GM19240 (cell line): Measurements from ENCODE around the gene TTLL8.

Experiments used
- DNase-seq: peaks from one replicate; pipeline ENCODE4 v3.0.0; 2011; ENCODE audit warnings: low spot score; ENCODE audit not compliant: insufficient read length

The TTLL8 gene

DNA sequence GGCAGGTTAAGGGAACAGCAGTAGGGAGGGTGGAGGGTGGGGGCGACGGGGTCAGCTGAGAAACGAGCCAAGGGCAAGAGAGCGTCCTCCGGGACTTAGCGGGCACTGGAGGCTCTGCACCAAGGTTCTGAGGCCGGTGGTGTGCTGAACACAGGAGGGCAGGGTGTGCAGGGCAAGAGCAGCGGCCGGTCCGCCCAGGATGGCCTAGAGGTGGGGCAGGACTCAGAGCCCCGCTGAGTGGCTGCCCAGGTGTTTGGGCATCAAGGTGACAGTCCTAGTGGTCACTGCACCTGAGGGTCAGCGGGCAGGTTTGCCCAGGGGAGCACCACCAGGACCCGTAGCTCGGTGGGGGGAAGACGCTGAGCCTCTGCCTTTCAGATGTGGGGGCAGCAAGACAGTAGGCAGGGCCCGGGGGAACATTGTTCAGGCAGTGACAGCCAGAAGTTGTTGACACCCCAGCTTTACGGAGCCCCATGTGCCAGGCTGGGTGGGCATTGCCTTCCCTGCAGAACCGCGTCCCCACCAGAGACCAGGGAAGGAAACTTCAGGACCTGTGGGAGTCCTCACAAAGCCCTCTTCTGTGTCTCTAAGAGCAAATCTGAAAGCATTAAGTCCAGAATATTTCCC lies 4.5 kb upstream of the TTLL8 start:
- no peak for DNase-seq

DNA sequence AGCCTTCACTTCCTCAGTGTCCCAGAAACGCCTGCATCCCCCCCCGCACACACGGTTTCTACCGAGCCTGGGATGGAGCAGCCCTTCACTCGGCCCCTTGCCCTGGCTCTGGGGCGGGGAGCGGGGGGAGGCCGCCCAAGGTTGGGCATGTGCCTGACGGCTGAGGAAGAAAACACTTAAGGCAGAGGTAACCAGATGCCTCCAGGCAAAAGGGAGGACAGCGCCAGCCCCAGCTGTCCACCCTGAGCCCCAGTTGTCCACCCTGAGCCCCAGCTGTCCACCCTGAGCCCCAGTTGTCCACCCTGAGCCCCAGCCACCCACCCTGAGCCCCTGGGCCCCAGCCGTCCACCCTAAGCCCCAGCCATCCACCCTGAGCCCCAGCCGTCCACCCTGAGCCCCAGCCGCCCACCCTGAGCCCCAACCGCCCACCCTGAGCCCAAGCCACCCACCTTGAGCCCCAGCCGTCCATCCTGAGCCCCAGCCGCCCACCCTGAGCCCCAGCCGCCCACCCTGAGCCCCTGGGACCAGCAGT lies 3.8 kb upstream of the TTLL8 start:
- DNase-seq: no peak

DNA sequence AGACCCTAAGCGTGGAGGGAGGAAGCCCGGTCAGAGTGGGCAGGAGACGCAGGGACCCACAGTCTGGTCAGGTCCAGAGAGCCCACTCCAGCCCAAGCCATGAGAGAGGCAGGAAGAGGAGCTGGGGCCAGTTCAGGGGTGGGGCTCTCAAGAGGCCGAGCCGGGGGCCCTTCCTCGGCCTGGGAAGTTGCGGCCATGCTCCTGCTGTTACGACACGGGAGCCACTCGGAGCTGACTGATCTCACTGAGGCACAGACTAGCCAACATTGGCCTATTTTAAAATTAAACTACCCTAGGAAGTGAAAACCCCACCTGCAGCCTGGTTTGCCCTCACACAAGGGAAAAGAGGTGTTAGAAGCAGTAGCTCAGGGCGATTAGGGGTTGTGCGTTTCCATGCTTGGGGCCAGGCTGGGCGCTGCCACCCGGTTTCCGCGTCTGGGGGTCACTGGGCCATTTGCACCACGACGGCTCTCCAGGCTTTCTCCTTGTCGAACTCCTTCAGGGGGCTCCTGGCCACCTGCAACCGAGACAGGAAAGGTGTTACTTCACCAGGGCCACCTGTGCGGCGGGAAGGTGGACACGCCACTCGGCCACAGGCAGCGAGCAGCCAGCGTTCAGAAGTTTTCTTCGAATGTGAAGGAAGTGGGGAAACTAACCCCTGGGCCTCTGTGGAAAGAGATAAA lies 3.2 kb upstream of the TTLL8 start:
- no peak for DNase-seq

DNA sequence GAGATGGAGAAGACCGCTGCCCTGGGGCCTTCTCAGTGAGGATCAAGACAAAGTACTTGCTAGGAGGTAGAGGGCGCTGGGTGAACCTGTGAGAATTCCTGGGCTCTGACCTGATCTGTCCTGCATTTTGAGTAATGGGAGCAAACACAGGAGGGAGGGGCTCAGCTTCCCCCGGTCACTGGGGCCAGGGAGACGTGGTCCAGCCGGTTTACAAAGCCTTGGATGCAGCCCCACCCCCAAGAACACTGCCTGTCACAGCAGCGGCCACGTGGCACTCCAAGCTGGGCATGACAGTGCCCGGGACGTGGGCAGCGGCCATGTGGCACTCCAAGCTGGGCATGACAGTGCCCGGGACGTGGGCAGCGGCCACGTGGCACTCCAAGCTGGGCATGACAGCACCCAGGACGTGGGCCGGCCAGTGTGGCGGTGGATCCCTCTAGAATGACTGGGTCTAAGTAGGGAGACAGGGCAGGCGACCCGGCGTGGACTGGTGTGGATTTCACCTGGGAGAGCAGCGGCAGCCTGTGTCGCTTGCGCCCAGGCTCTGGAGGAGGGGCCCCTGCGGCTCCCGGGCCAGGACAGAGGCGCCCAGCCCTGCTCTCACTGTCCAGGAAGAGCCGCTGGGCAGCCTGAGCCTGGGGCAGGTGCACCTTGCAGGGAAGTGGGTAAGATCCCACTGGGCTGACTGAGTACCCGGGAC lies 2.5 kb upstream of the TTLL8 start:
- no peak for DNase-seq

DNA sequence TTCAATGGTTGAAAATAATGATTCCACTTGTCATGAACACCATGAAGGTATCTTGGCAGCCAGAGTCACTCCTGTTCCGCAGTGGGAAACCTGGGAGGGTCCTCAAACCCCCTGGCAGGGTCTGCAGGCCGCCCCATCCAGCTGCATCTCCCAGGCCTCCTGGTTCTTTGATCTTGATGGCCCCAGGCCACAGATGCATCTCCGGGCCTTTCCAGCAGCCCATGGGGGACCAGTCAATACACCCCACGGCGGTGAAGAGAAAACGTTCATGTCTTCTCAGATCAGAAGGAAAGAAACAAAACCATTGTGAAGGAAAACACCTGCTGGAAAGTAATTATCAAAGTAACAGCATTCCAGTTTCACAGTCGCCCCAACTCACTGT lies 1.8 kb upstream of the TTLL8 start:
- DNase-seq: no peak

DNA sequence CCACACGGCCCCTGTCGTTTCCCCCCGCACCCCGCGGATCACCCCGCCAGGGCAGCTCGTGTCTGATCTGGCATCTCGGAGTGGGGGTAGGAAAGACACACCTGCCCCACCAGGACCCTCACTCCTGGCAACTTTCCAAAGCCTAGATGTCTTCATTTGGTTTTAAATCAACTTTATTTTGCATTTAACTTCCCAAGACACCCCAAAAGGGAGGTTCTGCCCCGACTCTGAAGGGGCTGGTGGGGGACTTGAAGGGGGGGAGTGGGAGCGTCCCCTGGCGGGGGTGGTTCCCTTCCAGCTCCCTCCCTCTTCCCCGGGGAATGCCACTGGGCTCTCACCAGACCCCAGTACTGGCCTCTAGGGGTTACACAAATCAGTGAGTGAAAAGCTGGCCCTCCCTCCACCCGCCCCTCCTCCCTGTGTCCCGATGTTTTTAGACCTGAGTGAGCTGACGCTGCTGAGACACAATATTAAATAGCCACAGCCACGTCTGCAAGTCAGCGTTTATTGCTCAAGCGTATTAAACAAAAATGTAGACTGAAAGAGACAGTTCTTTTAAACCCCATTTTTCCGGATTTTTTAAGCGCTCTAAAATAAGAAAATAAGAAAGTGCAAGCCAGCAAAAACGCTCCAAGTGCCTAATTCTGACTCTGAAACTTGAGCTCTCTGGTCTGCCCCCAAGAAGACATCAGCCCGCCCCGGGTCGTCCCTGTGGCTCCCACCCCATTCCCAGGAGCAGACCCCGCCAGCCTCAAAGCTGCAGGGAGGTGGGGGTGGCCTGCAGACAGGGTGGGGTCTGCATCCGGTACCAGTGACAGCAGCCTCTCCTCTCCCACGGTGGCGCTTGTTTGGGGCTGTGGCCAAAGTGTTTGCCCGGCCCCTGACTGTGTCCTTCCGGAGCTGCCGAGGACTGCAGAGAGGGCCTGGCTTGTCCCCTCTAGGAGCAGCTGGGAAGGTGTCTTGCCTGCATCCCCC lies 1.1 kb upstream of the TTLL8 start:
- DNase-seq: no peak

DNA sequence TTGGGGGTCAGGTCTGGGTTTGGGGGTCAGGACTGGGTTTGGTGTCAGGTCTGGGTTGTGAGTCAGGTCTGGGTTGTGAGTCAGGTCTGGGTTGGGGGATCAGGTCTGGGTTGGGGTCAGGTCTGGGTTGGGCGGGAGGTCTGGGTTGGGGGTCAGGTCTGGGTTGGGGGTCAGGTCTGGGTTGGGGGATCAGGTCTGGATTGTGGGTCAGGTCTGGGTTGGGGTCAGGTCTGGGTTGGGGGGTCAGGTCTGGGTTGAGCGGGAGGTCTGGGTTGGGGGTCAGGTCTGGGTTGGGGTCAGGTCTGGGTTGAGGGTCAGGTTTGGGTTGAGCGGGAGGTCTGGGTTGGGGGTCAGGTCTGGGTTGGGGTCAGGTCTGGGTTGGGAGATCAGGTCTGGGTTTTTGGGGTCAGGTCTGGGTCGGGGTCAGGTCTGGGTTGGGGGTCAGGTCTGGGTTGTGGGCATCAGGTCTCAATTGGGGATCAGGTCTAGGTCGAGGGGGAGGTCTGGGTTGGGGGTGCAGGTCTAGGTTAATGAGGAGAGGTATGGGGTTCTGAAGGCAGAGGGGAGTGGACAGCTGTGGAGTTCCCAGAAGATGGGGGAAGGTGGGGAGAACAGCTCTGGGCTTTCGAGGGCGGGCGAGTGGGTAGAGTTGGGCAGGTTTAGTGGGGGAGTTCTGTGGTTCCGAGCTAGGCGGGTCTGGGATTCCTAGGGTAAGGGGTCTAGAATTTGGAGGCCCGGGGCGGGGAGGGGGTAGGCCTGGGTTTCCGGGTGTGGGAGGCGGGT lies 629 bp downstream of the TTLL8 start:
- DNase-seq: no peak

DNA sequence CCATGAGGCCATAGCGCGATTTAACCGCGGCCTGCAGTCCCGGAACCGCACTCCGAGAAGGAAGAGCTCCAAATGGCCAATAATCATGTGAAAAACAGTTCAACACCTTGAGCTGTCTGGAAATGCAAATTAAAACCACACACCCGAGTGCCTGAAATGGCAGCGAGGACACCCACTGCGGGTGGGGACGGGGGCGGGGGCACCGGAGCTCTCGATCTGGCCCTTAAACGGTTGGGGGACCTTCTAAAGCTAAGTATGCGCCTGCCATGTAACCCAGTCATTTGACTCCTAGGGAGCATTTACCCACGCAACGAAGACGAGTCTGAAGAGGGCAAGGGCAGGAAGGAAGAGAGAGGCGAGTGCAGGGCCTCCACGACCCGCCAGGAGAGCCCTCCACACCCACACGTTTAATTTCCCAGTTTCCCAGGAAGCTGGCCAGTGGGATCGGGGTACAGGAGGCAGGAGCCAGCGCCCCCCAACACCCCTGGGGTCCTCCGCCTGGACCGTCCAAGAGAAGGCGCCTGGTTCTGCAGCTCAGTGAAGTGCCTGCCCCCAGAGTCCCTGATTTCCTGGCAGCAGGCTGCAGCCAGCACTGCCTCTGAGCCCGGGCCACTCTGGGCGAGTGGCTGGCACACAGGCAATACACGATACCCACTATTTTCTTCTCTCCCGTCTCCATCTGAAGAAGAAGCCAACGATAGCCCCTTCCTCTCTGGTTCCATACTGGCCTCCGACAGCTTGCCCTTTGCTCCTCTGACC lies 1.7 kb downstream of the TTLL8 start:
- DNase-seq: no peak

DNA sequence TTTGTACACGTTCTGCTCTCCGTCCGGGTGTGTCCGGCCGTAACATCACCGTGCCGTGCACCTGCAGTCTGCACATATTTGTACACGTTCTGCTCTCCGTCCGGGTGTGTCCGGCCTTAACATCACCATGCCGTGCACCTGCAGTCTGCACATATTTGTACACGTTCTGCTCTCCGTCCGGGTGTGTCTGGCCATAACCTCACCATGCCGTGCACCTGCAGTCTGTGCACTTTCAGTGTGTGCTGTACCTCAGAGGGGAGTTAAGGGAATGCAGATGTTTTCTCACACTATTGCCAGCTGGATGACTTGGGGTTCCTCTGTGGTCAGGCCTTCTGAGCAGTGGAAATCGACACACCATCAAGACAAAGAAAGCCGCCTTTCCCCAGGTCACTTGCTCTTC lies 4.2 kb downstream of the TTLL8 start:
- DNase-seq: no peak

DNA sequence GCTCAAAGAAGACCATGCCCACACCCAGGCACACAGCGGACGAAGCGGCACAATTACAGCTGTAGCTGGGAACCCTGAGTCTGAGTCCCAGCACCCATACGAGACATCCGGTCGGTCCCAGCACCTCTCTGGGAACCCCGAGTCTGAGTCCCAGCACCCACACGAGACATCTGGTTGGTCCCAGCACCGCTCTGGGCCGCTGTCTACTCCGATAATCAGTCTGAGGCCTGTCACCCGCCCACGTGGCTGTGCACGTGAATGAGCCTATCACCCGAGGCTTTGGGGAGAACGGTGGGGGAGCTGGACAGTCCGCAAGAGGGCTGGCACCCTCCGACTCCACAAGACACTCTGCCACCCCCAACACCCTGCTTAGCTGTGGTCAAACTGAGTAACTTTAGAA lies 6.2 kb downstream of the TTLL8 start:
- no peak for DNase-seq

DNA sequence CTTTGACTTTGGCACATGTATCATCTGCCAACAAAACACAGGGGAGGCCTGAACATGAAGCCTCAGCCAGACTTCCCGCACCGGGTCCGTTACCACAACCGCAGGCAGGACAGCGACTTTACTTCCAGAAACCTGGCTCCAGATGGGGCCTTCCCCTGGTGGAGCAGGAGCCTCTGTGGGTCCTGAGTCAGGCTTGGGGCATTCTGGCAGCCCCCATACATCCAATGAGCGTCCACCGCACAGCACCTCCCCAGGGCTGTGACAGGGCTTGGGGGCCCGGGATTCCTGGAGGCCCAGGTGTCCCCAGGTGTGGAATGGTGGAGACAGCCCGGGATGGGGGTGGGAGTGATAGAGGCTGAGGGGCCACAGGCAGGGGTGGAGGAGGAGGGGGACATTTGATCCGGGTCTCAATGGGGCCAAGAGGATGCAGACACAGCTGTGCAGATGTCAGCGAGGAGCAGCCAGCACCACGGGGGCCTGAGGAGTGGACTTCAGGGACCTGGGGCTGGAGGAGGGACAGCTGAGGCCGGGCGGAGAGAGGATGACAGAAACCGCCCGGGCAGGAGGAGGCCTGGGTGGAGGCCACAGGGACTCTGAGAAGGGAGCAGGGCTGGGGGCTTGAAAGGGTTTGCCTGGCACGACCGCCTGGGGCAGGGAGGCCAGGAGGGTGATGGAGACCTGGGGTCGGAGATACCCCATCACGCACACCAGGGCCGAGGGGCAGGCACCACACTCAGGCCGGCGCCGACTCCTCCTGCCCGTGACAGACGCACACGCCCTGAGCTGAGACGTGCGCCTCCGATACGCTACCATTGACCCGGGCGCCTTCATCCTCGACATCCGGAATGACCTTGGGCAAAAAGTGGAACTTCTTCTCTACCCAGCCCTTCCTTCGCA lies 8.6 kb downstream of the TTLL8 start:
- no peak for DNase-seq

DNA sequence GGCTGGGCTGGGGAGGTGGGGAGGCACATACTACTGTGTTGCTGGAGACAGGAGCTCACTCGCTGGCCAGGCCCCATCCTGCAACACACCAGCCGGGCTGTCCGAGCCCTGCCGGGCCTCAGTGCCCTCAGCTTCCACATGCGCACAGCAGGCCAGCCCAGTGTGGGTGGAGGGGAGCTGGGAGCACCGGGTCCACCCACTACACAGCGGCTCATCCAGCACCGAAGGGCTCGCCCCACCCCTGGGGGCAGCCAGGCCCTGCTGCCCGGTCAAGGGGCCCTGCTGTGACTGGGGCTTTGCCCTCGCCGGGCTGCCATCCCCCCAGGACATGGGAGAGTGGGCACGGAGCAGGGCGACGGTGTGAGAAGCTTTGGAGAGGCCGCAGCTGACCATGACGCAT lies 9.3 kb downstream of the TTLL8 start:
- DNase-seq: no peak

DNA sequence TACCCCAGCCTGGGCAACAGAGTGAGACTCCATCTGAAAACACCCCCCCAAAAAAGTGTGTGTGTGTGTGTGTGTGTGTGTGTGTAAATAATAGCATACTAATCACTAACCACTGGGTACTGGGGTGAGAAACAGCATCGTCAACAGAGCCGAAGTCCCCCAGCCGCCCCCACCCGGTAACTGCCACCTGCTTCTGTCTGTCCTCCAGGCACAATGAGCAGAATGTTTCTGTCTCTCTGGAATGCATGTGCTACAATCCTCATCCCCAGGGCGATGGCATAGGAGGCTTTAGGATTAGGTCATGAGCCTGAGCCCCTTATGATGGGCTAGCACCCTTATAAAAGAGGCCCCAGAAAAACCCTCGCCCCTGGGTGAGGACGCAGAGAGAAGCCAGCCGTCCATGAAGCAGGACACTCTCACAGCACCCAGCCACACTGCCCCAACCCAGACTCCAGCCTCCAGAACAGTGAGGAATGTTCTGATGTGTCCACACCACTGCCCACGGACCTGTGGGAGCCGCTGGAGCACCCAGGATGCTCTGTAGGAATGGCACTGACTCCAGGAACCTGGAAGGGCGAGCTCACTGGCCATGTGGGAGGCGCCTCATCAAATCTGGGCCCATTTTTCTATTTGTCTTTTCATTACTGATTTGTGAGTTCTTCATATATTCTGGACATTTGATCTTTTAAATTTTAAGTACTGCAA lies 9.9 kb downstream of the TTLL8 start:
- DNase-seq: no peak

DNA sequence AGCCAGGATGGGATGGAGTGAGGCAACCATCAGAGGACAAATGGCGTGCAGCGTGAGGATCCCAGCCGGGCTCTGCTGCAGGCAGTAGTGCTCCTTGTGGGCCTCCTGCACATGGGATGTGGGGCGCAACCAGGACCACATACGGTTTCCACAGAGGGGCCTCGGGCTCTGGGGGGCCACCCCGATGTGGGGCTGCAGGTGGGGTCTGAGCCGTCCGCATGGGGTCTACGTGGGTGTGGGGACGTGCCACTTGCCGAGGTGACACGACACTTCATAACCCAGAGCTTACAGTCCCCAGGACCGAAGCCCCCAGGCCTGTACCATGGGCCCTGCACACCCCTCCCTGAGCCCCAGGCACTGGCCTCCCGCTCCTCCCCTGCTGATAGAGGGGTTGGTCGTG lies 10.8 kb downstream of the TTLL8 start:
- DNase-seq: no peak

DNA sequence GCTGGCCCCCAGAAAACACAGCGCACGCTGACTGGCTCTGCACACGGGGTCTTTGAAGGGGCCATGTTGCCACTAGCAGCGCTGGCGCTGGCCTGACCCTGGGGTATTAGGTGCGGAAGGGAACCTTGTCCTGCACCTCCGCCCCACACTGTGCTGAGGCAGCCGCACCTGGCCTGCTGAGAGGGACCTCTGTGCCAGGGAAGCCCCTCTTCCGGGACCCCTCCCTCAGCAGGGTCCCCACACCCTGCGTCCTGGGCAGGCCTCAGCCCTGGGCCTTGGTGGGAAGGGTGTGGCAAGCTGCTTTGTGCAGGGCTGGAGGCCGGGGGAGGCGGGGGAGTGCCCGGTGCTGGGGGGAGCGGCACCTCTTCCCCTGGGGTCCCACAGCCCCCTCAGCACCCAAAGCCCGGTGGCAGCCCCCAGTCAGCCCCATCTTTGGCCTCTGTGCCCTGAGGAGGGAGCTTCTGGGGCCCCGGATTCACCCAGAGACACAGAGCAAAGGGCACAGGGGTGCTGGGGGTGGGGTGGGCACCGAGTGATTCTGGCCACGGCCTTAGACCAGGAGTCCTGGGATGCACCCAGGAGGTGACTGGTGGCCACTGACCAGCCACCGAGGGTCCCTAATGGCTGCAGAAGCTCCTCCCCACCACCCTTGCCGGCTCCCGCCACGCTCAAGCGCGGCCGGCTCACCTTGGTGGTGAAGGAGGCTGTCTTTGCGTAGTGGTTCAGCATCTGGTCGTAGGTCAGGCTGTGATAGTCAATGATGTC lies 11.4 kb downstream of the TTLL8 start:
- no peak for DNase-seq

DNA sequence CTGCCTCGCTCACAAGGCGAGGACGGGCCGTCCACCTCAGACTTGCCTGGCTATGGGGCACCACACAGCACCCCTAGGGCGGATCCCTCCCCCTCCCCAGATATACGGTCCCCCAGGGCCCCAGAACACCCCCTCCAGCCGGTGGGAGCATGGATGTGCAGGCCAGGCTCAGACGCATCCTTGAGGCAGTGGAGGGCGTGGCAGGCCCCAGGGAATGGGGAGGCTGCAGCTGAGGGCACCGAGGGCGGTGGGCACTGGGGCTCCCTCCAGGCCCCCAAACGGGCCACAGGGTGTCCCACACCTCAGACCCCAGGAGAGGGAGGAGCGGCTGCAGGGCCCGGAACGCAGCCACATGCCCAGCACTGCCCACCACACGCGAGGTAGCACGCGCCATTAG lies 12.1 kb downstream of the TTLL8 start:
- DNase-seq: no peak

DNA sequence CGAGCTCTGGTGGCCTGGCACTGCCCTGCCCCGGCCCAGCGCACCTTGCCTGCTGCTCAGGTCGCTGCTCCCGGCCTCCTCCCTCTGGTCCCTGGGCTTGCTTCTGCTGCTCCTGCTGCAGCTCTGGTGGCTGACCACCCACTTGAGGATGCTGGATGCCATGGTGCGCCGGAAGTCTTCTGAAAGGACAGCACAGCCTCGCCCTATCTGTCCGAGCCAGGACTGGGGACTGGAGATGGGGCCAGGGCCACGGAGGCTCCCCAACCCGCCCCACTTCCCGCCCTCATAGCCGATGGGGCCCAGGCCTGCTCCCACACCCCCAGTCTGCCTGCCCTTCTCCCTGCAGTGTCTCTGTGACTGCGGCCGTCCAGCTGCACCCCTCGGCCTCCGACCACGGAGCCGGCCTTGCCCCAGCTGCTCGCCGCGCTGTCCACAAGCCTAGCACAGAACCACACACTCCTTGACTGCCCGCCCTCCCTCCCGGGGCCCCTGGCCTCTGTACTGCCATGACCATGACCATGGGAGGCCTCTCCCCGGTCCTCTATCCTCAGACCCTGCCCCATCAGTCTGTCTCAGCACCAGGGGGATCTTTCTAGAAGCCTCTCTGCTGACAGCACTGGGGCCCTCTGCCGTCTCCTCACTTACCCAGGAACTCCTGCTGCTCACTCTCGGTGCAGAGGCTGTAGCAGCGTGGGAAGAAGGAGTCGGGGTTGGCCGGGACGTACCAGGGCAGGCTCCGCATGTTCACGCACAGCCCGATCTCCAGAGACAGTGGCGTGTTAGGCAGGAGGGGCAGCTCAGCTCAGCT lies 12.7 kb downstream of the TTLL8 start:
- DNase-seq: no peak
